SU-DHL-6 (cell line): Measurements from ENCODE around the gene CRMP1.

Experiments
- H2AFZ ChIP-seq: fragments of 200-600 bp; sonication (generic); 2 replicates; pipeline ENCODE4 v1.6.1; 2014; ENCODE audit warnings: low read depth, mild to moderate bottlenecking, moderate library complexity, mixed read lengths, antibody characterized with exemption, low read length; ENCODE audit not compliant: severe bottlenecking
- H3F3A ChIP-seq: fragments of 200-600 bp; shearing (Covaris generic); 2 replicates; pipeline ENCODE4 v1.6.0; 2016; ENCODE audit warnings: antibody characterized with exemption, mild to moderate bottlenecking; ENCODE audit not compliant: insufficient read depth
- H3K27ac ChIP-seq: fragments of 200-600 bp; sonication (generic); 2 replicates; pipeline ENCODE4 v1.5.1; 2016; ENCODE audit warnings: low read depth, mild to moderate bottlenecking, low read length, moderate library complexity, mixed read lengths
- H3K27me3 ChIP-seq: fragments of 200-600 bp; sonication (generic), shearing (Covaris generic); 2 replicates; pipeline ENCODE4 v1.6.0; 2014; ENCODE audit warnings: mild to moderate bottlenecking, low read length
- H3K36me3 ChIP-seq: fragments of 200-600 bp; sonication (generic); 2 replicates; pipeline ENCODE4 v1.6.1; 2014; ENCODE audit warnings: mild to moderate bottlenecking, low read length, mixed read lengths
- H3K4me2 ChIP-seq: fragments of 300-600, 200-600 bp; shearing (Covaris generic), sonication (generic); 2 replicates; pipeline ENCODE4 v1.6.0; 2014; ENCODE audit warnings: low read length, low read depth, mild to moderate bottlenecking; ENCODE audit not compliant: poor library complexity, severe bottlenecking
- H3K4me3 ChIP-seq: fragments of 200-600 bp; sonication (generic); 2 replicates; pipeline ENCODE4 v1.5.1; 2014; ENCODE audit warnings: antibody characterized with exemption, low read length, mild to moderate bottlenecking, mixed read lengths; ENCODE audit not compliant: insufficient read depth, poor library complexity, severe bottlenecking
- H3K79me2 ChIP-seq: fragments of 200-600 bp; sonication (generic); 2 replicates; pipeline ENCODE4 v1.6.1; 2014; ENCODE audit warnings: mild to moderate bottlenecking, low read length, moderate library complexity; ENCODE audit not compliant: insufficient read depth
- H3K9ac ChIP-seq: fragments of 200-600 bp; sonication (generic); 2 replicates; pipeline ENCODE4 v1.7.0; 2014; ENCODE audit warnings: mild to moderate bottlenecking, low read length
- H3K9me2 ChIP-seq: fragments of 200-600 bp; sonication (generic); replicated peaks from 2 replicates; pipeline ENCODE4 v1.6.1; 2014; ENCODE audit warnings: low read length; ENCODE audit not compliant: insufficient read depth
- H3K9me3 ChIP-seq: fragments of 200-600 bp; sonication (generic); 2 replicates; pipeline ENCODE4 v1.6.1; 2014; ENCODE audit warnings: low read length, mixed read lengths; ENCODE audit not compliant: insufficient read depth
- H4K20me1 ChIP-seq: fragments of 200-600 bp; sonication (generic); 2 replicates; pipeline ENCODE4 v1.6.1; 2014; ENCODE audit warnings: low read depth, mild to moderate bottlenecking, antibody characterized with exemption, low read length, moderate library complexity, mixed read lengths
- EZH2phosphoT487 ChIP-seq: fragments of 200-600 bp; sonication (generic), shearing (Covaris generic); conservative IDR thresholded peaks from 2 replicates; pipeline ENCODE4 v1.6.1; 2018; ENCODE audit warnings: mild to moderate bottlenecking, antibody characterized with exemption, low read length, moderate library complexity, mixed read lengths
- TF ChIP-seq, protein P1 (sequence below): fragments of 200-600 bp; sonication (generic); IDR thresholded peaks from one replicate; pipeline ENCODE4 v1.5.1; 2017; ENCODE audit warnings: antibody characterized with exemption, mild to moderate bottlenecking, low read length, moderate library complexity; ENCODE audit not compliant: insufficient read depth, poor library complexity, severe bottlenecking

CRMP1 gene

DNA sequence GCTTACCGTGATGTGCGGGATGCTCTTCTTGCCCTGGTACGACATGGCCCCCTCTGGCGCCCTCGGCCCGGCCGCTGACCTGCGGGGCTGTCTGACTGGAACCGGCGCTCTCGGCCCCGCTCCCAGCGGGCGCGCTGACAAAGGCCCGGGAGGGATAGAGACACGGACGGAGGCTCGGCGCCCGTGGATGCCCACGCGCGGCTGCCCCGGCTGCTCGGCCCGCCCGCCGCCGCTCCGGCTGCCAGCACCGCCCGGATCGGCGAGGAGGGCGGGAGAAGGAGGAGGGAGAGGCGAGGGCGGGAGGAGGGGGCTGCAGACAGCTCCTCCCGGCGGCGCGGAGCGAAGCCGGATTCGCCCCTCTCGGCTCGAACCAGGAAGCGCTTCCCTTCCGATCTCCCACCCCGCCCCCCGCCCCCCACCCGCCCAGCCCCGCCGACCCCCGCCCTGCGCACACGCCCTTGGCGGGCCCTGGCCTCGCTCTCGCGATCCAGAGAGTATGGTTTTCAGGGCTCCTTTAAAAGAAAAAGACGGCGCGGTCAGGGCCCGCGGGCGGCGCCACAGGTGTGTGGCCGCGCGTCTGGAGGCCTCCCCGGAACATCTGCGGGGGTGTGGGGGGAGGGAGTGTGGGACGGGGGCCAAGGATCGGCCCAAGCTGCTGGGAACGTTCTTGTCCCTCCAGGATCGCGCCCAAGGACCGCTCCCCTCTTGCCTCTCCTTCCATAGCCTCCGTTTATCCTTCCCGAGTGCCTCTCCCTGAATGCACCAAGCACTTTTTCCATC, 4.5 kb downstream of the CRMP1 start:
- H3K4me2 ChIP-seq: no peak overlapping the region
- no peak overlapping the region for H3K9ac ChIP-seq
- TF ChIP-seq EZH2phosphoT487: no peak
- TF ChIP-seq, protein P1, sequence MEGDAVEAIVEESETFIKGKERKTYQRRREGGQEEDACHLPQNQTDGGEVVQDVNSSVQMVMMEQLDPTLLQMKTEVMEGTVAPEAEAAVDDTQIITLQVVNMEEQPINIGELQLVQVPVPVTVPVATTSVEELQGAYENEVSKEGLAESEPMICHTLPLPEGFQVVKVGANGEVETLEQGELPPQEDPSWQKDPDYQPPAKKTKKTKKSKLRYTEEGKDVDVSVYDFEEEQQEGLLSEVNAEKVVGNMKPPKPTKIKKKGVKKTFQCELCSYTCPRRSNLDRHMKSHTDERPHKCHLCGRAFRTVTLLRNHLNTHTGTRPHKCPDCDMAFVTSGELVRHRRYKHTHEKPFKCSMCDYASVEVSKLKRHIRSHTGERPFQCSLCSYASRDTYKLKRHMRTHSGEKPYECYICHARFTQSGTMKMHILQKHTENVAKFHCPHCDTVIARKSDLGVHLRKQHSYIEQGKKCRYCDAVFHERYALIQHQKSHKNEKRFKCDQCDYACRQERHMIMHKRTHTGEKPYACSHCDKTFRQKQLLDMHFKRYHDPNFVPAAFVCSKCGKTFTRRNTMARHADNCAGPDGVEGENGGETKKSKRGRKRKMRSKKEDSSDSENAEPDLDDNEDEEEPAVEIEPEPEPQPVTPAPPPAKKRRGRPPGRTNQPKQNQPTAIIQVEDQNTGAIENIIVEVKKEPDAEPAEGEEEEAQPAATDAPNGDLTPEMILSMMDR: no peak
- H4K20me1 ChIP-seq: no peaks in the 10 kb centered on the region
- no peaks in the 10 kb centered on the region for H3K9me3 ChIP-seq
- no peaks in the 10 kb centered on the region for H3K36me3 ChIP-seq
- no peaks in the 10 kb centered on the region for H3F3A ChIP-seq
- no peaks in the 10 kb centered on the region for H3K9me2 ChIP-seq
- no peaks in the 10 kb centered on the region for H3K27me3 ChIP-seq
- no peak overlapping the region for H3K4me3 ChIP-seq
- H2AFZ ChIP-seq: no peak overlapping the region
- no peak overlapping the region for H3K27ac ChIP-seq
- H3K79me2 ChIP-seq: no peaks in the 10 kb centered on the region

GRCh38 chr4:5887361-5888221, 5.3 kb downstream of the CRMP1 start:
- Histone ChIP-seq H3K79me2 (no peaks in the 10 kb centered on the region), H3K27ac (no peak overlapping the region), H3K4me2 (no peak overlapping the region), H4K20me1 (no peaks in the 10 kb centered on the region), H3K9me3 (no peaks in the 10 kb centered on the region), H2AFZ (no peak overlapping the region), H3K27me3 (no peaks in the 10 kb centered on the region), H3K36me3 (no peaks in the 10 kb centered on the region), H3K9me2 (no peaks in the 10 kb centered on the region), H3K4me3 (no peak overlapping the region), H3K9ac (no peak overlapping the region), H3F3A (no peaks in the 10 kb centered on the region)
- TF ChIP-seq EZH2phosphoT487: no peak
- TF ChIP-seq, protein P1: no peak

DNA sequence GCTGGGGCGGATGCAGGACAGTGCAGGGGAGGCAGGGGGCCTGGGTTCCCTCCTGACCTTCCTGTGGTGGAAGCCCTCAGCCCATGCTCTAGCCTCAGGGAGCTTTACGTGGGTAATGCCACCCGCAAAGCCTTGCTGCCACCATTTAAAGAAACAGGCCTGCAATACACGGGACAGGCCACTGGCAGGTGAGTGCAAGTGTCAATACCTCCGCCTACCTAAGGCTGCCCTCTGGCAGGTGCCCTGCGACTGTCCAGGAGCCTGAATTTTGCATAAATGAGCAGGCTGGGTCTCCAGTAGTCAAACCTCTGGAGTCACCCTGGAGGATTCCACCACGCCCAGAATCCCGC, 5.9 kb downstream of the CRMP1 start:
- Histone ChIP-seq H3K4me2 (no peak overlapping the region), H3K36me3 (no peaks in the 10 kb centered on the region), H3K4me3 (no peak overlapping the region), H3K9me3 (no peaks in the 10 kb centered on the region), H4K20me1 (no peaks in the 10 kb centered on the region), H3K79me2 (no peaks in the 10 kb centered on the region), H3K27me3 (no peaks in the 10 kb centered on the region), H3K9me2 (no peaks in the 10 kb centered on the region), H3F3A (no peaks in the 10 kb centered on the region), H3K9ac (no peak overlapping the region), H2AFZ (no peak overlapping the region), H3K27ac (no peak overlapping the region)
- TF ChIP-seq, protein P1: no peak
- TF ChIP-seq EZH2phosphoT487: no peak
